GM23338 (cell line): ENCODE data around the gene ASAP2. TPM values are rescaled to one million over a fixed set of nuclear protein-coding genes. Genes with fewer than 3 reads are reported as not detected.

Experiments
- ATAC-seq: fragments of 200-7000 bp; cut with Tn5 transposase; 3 replicates; pipeline ENCODE4 v1.9.1; 2020
- DNase-seq: peaks from one replicate; pipeline ENCODE4 v3.0.0-alpha.2; 2015; ENCODE audit warnings: low spot score
- H2AFZ ChIP-seq: fragments of 200-600 bp; sonication (generic); 2 replicates; pipeline ENCODE4 v1.8.0; 2016; ENCODE audit warnings: antibody characterized with exemption, mild to moderate bottlenecking, moderate library complexity
- H3F3A ChIP-seq: fragments of 200-600 bp; sonication (generic); replicated peaks from 2 replicates; pipeline ENCODE4 v1.8.0; 2017; ENCODE audit warnings: antibody characterized with exemption, mixed run types, low read depth
- H3K27ac ChIP-seq: fragments of 200-600 bp; sonication (generic); 2 replicates; pipeline ENCODE4 v1.6.1; 2016; ENCODE audit warnings: low read depth
- H3K27me3 ChIP-seq: fragments of 200-600 bp; sonication (generic); 2 replicates; pipeline ENCODE4 v1.8.0; 2016; ENCODE audit warnings: mild to moderate bottlenecking, mixed run types, moderate library complexity; ENCODE audit not compliant: insufficient read depth
- H3K36me3 ChIP-seq: fragments of 200-600 bp; sonication (generic); 2 replicates; pipeline ENCODE4 v1.8.0; 2016; ENCODE audit warnings: mild to moderate bottlenecking; ENCODE audit not compliant: insufficient read depth
- H3K4me1 ChIP-seq: fragments of 200-600 bp; sonication (generic); 2 replicates; pipeline ENCODE4 v1.8.0; 2016; ENCODE audit warnings: mild to moderate bottlenecking, moderate library complexity; ENCODE audit not compliant: insufficient read depth
- H3K4me2 ChIP-seq: fragments of 200-600 bp; sonication (generic); 2 replicates; pipeline ENCODE4 v1.7.1; 2017; ENCODE audit warnings: mixed run types
- H3K4me3 ChIP-seq: fragments of 200-600 bp; sonication (generic); 2 replicates; pipeline ENCODE4 v1.6.1; 2016; ENCODE audit warnings: mixed run types
- H3K79me2 ChIP-seq: fragments of 200-600 bp; sonication (generic); replicated peaks from 2 replicates; pipeline ENCODE4 v1.8.0; 2017; ENCODE audit warnings: mild to moderate bottlenecking; ENCODE audit not compliant: insufficient read depth
- H3K9me2 ChIP-seq: fragments of 200-600 bp; sonication (generic); 2 replicates; pipeline ENCODE4 v1.8.0; 2017; ENCODE audit not compliant: insufficient read depth
- H4K20me1 ChIP-seq: fragments of 200-600 bp; sonication (generic); replicated peaks from 2 replicates; pipeline ENCODE4 v1.8.0; 2017; ENCODE audit warnings: mild to moderate bottlenecking; ENCODE audit not compliant: insufficient read depth
- H3K27ac Mint-ChIP-seq: 2 replicates; pipeline ENCODE4 v1.8.0; 2020; ENCODE audit warnings: inconsistent platforms, mild to moderate bottlenecking, moderate library complexity, mixed read lengths
- H3K27me3 Mint-ChIP-seq: 3 replicates; pipeline ENCODE4 v1.8.0; 2022; ENCODE audit warnings: low read depth, mild to moderate bottlenecking, moderate library complexity, mixed read lengths, inconsistent platforms; ENCODE audit not compliant: insufficient read depth, poor library complexity
- H3K36me3 Mint-ChIP-seq: 3 replicates; pipeline ENCODE4 v1.8.0; 2021; ENCODE audit warnings: low read depth, mild to moderate bottlenecking, inconsistent platforms, moderate library complexity, mixed read lengths
- H3K4me1 Mint-ChIP-seq: 3 replicates; pipeline ENCODE4 v1.8.0; 2020; ENCODE audit warnings: mild to moderate bottlenecking, inconsistent platforms, mixed read lengths
- H3K4me3 Mint-ChIP-seq: 3 replicates; pipeline ENCODE4 v1.8.0; 2021; ENCODE audit warnings: moderate library complexity, mild to moderate bottlenecking, inconsistent platforms, mixed read lengths
- H3K9me3 Mint-ChIP-seq: 3 replicates; pipeline ENCODE4 v1.8.0; 2020; ENCODE audit warnings: moderate library complexity, mild to moderate bottlenecking, inconsistent platforms, mixed read lengths
- CREB1 ChIP-seq: fragments of 250-450 bp; sonication (Bioruptor Pico); IDR thresholded peaks from 2 replicates; pipeline ENCODE4 v1.5.0; 2020; ENCODE audit warnings: low read depth, mild to moderate bottlenecking, moderate library complexity
- CTCF ChIP-seq, 2 experiments: fragments of 200-600 bp in 1 of 2; sonication (generic) in 1 of 2; conservative IDR thresholded peaks; 2 replicates each; pipeline versions ENCODE4 v1.5.1 to v1.6.1; 2016 to 2017; ENCODE audit warnings: antibody characterized with exemption in 2 of 2, low read depth in 2 of 2, mild to moderate bottlenecking in 2 of 2, moderate library complexity in 1 of 2
- EZH2 ChIP-seq: fragments of 200-600 bp; sonication (generic); IDR thresholded peaks from one replicate; pipeline ENCODE4 v1.8.0; 2017; ENCODE audit warnings: antibody characterized with exemption, mild to moderate bottlenecking, low read depth; ENCODE audit not compliant: unreplicated experiment
- EZH2phosphoT487 ChIP-seq: fragments of 200-600 bp; sonication (generic); IDR thresholded peaks from one replicate; pipeline ENCODE4 v1.8.1; 2018; ENCODE audit warnings: antibody characterized with exemption; ENCODE audit not compliant: unreplicated experiment
- JUNB ChIP-seq: IDR thresholded peaks from one replicate; pipeline ENCODE4 v1.6.1; 2016; ENCODE audit warnings: antibody characterized with exemption; ENCODE audit not compliant: unreplicated experiment
- NANOG ChIP-seq: IDR thresholded peaks from 2 replicates; pipeline ENCODE4 v1.6.1; 2016; ENCODE audit warnings: antibody characterized with exemption, borderline replicate concordance
- POLR2AphosphoS5 ChIP-seq: IDR thresholded peaks from 2 replicates; pipeline ENCODE4 v1.6.1; 2016; ENCODE audit warnings: antibody characterized with exemption, low read depth
- STAT1 ChIP-seq: IDR thresholded peaks from one replicate; pipeline ENCODE4 v1.6.1; 2016; ENCODE audit warnings: antibody characterized with exemption; ENCODE audit not compliant: unreplicated experiment
- ZNF114 ChIP-seq: fragments of 250-450 bp; sonication (Bioruptor Pico); IDR thresholded peaks from 2 replicates; pipeline ENCODE4 v1.5.0; 2020; ENCODE audit warnings: mild to moderate bottlenecking, moderate library complexity
- ZNF331 ChIP-seq: fragments of 250-450 bp; sonication (Bioruptor Pico); IDR thresholded peaks from 2 replicates; pipeline ENCODE4 v1.5.0; 2020; ENCODE audit warnings: low read depth, mild to moderate bottlenecking, moderate library complexity
- polyA plus RNA-seq: library from polyadenylated mRNA; unstranded; fragments of >200 nt; fragmentation: Nextera tagmentation; extraction: Ambion mirVana; gene quantifications from 2 replicates; pipeline ENCODE4 v1.2.1, GENCODE V29; 2016
- total RNA-seq: library from RNA; depleted of rRNA; stranded (reverse); fragments of >200 nt; shearing (Covaris generic); gene quantifications from 2 replicates; pipeline ENCODE4 v1.2.3, GENCODE V29; 2014
- TF ChIP-seq, protein P1 (sequence below): IDR thresholded peaks from one replicate; pipeline ENCODE4 v1.6.1; 2018; ENCODE audit warnings: antibody characterized with exemption; ENCODE audit not compliant: unreplicated experiment
- TF ChIP-seq, protein P2 (sequence below): fragments of 250-450 bp; sonication (Bioruptor Pico); IDR thresholded peaks from 2 replicates; pipeline ENCODE4 v1.5.0; 2020; ENCODE audit warnings: mild to moderate bottlenecking, moderate library complexity
- TF ChIP-seq, protein P3 (sequence below): IDR thresholded peaks from 2 replicates; pipeline ENCODE4 v1.6.1; 2016; ENCODE audit warnings: antibody characterized with exemption

ASAP2 gene
- total and polyA plus RNA-seq, 2 experiments from 2014 or later = 2.6 to 15.6 TPM

- Histone ChIP-seq H3F3A (no peaks in the 10 kb centered on the region), H3K9me2 (no peaks in the 10 kb centered on the region), H3K4me1 (0 out of 2 replicates have a peak, but pooled peaks cover 4% of the 10 kb centered on the region), H3K27ac (0 out of 2 replicates have a peak overlapping the region, but pooled peaks have one; percentile 14), H2AFZ (no peak overlapping the region), H3K4me2 (no peak overlapping the region), H3K27me3 (no peaks in the 10 kb centered on the region), H3K4me3 (no peak overlapping the region), H3K79me2 (no peaks in the 10 kb centered on the region), H4K20me1 (peaks cover 9% of the 10 kb centered on the region; the same call in 1 of the 2 replicates), H3K36me3 (no peaks in the 10 kb centered on the region)
- TF ChIP-seq JUNB = no peak
- TF ChIP-seq NANOG = no peak
- TF ChIP-seq STAT1 = no peak
- TF ChIP-seq, protein P1, sequence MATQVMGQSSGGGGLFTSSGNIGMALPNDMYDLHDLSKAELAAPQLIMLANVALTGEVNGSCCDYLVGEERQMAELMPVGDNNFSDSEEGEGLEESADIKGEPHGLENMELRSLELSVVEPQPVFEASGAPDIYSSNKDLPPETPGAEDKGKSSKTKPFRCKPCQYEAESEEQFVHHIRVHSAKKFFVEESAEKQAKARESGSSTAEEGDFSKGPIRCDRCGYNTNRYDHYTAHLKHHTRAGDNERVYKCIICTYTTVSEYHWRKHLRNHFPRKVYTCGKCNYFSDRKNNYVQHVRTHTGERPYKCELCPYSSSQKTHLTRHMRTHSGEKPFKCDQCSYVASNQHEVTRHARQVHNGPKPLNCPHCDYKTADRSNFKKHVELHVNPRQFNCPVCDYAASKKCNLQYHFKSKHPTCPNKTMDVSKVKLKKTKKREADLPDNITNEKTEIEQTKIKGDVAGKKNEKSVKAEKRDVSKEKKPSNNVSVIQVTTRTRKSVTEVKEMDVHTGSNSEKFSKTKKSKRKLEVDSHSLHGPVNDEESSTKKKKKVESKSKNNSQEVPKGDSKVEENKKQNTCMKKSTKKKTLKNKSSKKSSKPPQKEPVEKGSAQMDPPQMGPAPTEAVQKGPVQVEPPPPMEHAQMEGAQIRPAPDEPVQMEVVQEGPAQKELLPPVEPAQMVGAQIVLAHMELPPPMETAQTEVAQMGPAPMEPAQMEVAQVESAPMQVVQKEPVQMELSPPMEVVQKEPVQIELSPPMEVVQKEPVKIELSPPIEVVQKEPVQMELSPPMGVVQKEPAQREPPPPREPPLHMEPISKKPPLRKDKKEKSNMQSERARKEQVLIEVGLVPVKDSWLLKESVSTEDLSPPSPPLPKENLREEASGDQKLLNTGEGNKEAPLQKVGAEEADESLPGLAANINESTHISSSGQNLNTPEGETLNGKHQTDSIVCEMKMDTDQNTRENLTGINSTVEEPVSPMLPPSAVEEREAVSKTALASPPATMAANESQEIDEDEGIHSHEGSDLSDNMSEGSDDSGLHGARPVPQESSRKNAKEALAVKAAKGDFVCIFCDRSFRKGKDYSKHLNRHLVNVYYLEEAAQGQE = no peak
- no peak for TF ChIP-seq ZNF114 (CRISPR knock-in tag)
- TF ChIP-seq, protein P2, sequence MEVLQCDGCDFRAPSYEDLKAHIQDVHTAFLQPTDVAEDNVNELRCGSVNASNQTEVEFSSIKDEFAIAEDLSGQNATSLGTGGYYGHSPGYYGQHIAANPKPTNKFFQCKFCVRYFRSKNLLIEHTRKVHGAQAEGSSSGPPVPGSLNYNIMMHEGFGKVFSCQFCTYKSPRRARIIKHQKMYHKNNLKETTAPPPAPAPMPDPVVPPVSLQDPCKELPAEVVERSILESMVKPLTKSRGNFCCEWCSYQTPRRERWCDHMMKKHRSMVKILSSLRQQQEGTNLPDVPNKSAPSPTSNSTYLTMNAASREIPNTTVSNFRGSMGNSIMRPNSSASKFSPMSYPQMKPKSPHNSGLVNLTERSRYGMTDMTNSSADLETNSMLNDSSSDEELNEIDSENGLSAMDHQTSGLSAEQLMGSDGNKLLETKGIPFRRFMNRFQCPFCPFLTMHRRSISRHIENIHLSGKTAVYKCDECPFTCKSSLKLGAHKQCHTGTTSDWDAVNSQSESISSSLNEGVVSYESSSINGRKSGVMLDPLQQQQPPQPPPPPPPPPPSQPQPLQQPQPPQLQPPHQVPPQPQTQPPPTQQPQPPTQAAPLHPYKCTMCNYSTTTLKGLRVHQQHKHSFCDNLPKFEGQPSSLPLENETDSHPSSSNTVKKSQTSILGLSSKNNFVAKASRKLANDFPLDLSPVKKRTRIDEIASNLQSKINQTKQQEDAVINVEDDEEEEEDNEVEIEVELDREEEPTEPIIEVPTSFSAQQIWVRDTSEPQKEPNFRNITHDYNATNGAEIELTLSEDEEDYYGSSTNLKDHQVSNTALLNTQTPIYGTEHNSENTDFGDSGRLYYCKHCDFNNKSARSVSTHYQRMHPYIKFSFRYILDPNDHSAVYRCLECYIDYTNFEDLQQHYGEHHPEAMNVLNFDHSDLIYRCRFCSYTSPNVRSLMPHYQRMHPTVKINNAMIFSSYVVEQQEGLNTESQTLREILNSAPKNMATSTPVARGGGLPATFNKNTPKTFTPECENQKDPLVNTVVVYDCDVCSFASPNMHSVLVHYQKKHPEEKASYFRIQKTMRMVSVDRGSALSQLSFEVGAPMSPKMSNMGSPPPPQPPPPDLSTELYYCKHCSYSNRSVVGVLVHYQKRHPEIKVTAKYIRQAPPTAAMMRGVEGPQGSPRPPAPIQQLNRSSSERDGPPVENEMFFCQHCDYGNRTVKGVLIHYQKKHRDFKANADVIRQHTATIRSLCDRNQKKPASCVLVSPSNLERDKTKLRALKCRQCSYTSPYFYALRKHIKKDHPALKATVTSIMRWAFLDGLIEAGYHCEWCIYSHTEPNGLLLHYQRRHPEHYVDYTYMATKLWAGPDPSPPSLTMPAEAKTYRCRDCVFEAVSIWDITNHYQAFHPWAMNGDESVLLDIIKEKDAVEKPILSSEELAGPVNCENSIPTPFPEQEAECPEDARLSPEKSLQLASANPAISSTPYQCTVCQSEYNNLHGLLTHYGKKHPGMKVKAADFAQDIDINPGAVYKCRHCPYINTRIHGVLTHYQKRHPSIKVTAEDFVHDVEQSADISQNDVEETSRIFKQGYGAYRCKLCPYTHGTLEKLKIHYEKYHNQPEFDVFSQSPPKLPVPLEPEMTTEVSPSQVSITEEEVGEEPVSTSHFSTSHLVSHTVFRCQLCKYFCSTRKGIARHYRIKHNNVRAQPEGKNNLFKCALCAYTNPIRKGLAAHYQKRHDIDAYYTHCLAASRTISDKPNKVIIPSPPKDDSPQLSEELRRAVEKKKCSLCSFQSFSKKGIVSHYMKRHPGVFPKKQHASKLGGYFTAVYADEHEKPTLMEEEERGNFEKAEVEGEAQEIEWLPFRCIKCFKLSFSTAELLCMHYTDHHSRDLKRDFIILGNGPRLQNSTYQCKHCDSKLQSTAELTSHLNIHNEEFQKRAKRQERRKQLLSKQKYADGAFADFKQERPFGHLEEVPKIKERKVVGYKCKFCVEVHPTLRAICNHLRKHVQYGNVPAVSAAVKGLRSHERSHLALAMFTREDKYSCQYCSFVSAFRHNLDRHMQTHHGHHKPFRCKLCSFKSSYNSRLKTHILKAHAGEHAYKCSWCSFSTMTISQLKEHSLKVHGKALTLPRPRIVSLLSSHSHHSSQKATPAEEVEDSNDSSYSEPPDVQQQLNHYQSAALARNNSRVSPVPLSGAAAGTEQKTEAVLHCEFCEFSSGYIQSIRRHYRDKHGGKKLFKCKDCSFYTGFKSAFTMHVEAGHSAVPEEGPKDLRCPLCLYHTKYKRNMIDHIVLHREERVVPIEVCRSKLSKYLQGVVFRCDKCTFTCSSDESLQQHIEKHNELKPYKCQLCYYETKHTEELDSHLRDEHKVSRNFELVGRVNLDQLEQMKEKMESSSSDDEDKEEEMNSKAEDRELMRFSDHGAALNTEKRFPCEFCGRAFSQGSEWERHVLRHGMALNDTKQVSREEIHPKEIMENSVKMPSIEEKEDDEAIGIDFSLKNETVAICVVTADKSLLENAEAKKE (CRISPR knock-in tag) = no peak
- no peak for TF ChIP-seq POLR2AphosphoS5
- TF ChIP-seq EZH2phosphoT487 = no peak
- no peak for TF ChIP-seq ZNF331
- TF ChIP-seq EZH2 = no peak
- TF ChIP-seq, protein P3, sequence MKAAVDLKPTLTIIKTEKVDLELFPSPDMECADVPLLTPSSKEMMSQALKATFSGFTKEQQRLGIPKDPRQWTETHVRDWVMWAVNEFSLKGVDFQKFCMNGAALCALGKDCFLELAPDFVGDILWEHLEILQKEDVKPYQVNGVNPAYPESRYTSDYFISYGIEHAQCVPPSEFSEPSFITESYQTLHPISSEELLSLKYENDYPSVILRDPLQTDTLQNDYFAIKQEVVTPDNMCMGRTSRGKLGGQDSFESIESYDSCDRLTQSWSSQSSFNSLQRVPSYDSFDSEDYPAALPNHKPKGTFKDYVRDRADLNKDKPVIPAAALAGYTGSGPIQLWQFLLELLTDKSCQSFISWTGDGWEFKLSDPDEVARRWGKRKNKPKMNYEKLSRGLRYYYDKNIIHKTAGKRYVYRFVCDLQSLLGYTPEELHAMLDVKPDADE = no peak
- no peak for TF ChIP-seq CTCF (conservative IDR thresholded peaks at IDR 0.05; ENCODE audit: low read depth in 2 of 2)
- TF ChIP-seq CREB1 (CRISPR knock-in tag) = no peak
- Mint-ChIP-seq H3K9me3 (no peaks in the 10 kb centered on the region), H3K27me3 (peaks cover 6% of the 10 kb centered on the region), H3K4me1 (peaks cover 25% of the 10 kb centered on the region), H3K36me3 (no peaks in the 10 kb centered on the region), H3K27ac (no peak overlapping the region), H3K4me3 (no peak overlapping the region)
- no peak for ATAC-seq
- DNase-seq = no peak
Measured at GRCh38 chr2:9308186-9308955, 101.8 kb downstream of the ASAP2 start.
